ENCODE measurements around the gene MLLT10.

DNA sequence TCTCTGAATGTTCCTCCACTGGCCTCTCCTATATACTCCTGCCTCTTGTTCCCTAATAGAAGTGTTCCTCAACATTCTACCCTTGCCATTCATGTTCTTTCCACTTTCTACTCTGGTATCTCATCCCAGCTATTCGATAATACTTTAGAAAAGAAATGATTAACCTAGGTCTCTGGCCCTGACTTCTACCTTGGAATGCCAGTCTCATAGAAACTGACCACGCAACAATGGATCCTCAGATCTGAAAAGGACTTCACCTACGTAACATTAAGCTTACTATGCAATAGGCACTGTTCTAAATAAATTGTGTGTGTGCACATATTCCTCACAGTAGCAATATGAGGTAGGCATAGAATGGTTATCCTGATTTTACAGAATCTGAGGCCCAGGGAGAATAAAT lies 235.0 kb downstream of the MLLT10 start:
- no peak for TF ChIP-seq POU2F2 (IDR thresholded peaks at IDR 0.05; ENCODE audit: borderline replicate concordance, low read depth, low read length)
- TF ChIP-seq POLR2AphosphoS5 (IDR thresholded peaks at IDR 0.05; ENCODE audit: low read length), result no peak
- TF ChIP-seq, protein P1, sequence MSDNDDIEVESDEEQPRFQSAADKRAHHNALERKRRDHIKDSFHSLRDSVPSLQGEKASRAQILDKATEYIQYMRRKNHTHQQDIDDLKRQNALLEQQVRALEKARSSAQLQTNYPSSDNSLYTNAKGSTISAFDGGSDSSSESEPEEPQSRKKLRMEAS (IDR thresholded peaks at IDR 0.05; ENCODE audit: low read depth, low read length), result no peak
- TF ChIP-seq PAX8 (IDR thresholded peaks at IDR 0.05), result no peak
- TF ChIP-seq, protein P2, sequence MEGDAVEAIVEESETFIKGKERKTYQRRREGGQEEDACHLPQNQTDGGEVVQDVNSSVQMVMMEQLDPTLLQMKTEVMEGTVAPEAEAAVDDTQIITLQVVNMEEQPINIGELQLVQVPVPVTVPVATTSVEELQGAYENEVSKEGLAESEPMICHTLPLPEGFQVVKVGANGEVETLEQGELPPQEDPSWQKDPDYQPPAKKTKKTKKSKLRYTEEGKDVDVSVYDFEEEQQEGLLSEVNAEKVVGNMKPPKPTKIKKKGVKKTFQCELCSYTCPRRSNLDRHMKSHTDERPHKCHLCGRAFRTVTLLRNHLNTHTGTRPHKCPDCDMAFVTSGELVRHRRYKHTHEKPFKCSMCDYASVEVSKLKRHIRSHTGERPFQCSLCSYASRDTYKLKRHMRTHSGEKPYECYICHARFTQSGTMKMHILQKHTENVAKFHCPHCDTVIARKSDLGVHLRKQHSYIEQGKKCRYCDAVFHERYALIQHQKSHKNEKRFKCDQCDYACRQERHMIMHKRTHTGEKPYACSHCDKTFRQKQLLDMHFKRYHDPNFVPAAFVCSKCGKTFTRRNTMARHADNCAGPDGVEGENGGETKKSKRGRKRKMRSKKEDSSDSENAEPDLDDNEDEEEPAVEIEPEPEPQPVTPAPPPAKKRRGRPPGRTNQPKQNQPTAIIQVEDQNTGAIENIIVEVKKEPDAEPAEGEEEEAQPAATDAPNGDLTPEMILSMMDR (IDR thresholded peaks at IDR 0.05 in 2 of 3, conservative IDR thresholded peaks at IDR 0.05 in 1 of 3; ENCODE audit: control insufficient read depth in 2 of 3, extremely low read depth in 1 of 3, insufficient read depth in 1 of 3, low read depth in 3 of 3, low read length in 3 of 3), result no peak

Data from GM12878 (cell line).